ENCODE results near the gene TSPEAR.

TSPEAR gene

DNA sequence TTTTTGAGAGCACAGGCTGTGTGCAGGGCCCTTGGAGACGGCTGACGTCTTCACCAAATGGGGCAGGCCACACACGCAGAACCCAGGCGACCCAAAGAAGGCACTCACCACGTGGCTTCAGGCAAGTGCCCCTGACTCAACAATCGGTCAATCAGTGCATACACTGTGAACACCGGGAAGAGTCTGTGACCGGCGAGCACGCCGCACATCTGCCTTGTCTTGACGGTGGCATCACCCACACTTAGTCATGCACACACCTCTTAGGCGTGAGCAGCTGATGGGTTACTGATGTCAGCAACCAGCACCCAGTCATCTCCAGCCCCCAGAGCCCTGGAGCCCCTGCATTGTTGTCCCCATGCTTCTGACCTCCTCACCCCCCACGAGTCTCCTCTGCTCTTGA is 261.0 kb downstream of the TSPEAR start:
- Histone ChIP-seq H3K4me1 (ENCODE audit: control insufficient read depth, insufficient read depth, low read length, poor library complexity, severe bottlenecking) (peaks cover 6% of the 10 kb centered on the region), H3K27ac (ENCODE audit: low read depth, low read length, severe bottlenecking) (no peak overlapping the region), H3K36me3 (ENCODE audit: control insufficient read depth, insufficient read depth, low read length) (no peaks in the 10 kb centered on the region), H3K9me3 (ENCODE audit: control insufficient read depth, low read length) (peaks cover 10% of the 10 kb centered on the region), H3K4me3 (ENCODE audit: extremely low read depth, insufficient read depth, low read length, poor library complexity, severe bottlenecking) (no peak overlapping the region)
- WGBS, 2 experiments (ENCODE audit: insufficient coverage in 2 of 2): 84 to 87% methylated on average over 13 to 14 of the region's 14 CpGs

DNA sequence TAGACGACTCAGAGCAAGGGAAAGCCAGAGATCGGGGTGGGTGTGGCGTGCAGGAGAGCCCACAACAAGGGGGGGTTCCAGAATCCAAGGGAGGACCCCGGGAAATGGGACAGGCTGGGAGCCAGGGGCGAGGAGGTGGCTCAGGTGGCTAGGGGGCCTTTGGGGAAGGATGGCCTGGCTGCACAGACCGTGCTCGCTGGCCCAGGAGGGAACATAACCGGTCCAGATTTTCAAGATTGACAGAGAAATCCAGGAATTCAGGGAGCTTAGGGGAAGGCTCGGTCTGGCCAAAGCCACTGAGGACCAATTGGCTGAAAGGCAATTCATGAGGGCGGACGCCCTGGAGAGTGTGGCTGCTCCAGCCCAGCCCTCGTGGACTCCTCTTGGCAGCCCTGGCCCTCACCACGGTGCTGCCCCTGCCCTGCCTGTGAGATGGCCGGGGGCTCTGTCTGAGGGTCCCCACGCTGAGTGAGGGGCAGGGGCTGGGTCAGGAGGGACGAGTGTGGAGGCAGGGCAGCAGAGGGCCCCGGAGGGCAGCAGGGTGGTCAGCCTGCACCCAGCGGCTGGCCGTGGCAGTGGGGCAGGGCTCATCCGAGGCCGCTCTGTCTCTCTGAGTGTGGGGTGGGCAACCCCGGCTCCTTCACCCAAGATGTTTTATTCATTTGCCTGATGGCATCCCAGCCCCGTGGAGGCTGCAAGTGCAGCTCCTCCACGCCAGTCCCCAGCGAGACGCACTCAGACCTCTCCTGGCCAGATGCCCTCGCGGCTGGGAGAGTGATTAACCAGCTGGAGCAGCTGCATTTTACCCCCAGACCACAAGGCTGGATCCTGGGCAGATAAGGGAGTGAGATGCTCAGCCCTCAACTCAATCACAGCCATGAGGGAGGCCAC is 261.7 kb downstream of the TSPEAR start:
- Histone ChIP-seq H3K4me1 (ENCODE audit: control insufficient read depth, insufficient read depth, low read length, poor library complexity, severe bottlenecking) (peaks cover 6% of the 10 kb centered on the region), H3K36me3 (ENCODE audit: control insufficient read depth, insufficient read depth, low read length) (no peaks in the 10 kb centered on the region), H3K27ac (ENCODE audit: low read depth, low read length, severe bottlenecking) (no peak overlapping the region), H3K4me3 (ENCODE audit: extremely low read depth, insufficient read depth, low read length, poor library complexity, severe bottlenecking) (no peak overlapping the region), H3K9me3 (ENCODE audit: control insufficient read depth, low read length) (peaks cover 10% of the 10 kb centered on the region)
- 82 to 96% methylated on average over 25 of the region's 28 CpGs for WGBS, 2 experiments (ENCODE audit: insufficient coverage in 2 of 2)

GRCh38 chr21:44448651-44449131 is 262.7 kb downstream of the TSPEAR start:
- WGBS, 2 experiments (ENCODE audit: insufficient coverage in 2 of 2): 94 to 95% methylated on average over 11 of the region's 13 CpGs
- no peak overlapping the region for H3K27ac ChIP-seq (ENCODE audit: low read depth, low read length, severe bottlenecking)
- H3K4me3 ChIP-seq (ENCODE audit: extremely low read depth, insufficient read depth, low read length, poor library complexity, severe bottlenecking): no peak overlapping the region
- no peaks in the 10 kb centered on the region for H3K36me3 ChIP-seq (ENCODE audit: control insufficient read depth, insufficient read depth, low read length)
- H3K4me1 ChIP-seq (ENCODE audit: control insufficient read depth, insufficient read depth, low read length, poor library complexity, severe bottlenecking): peaks cover 6% of the 10 kb centered on the region
- peaks cover 2% of the 10 kb centered on the region for H3K9me3 ChIP-seq (ENCODE audit: control insufficient read depth, low read length)

Measured in mesodermal cell (in vitro differentiated cells).